HG03175 (cell line): ENCODE measurements around the gene EIF3D.

Source experiments
- ATAC-seq: cut with Tn5 transposase; IDR thresholded peaks from one replicate; pipeline ENCODE4 v1.9.1; 2021; ENCODE audit warnings: mild to moderate bottlenecking, moderate library complexity; ENCODE audit not compliant: unreplicated experiment

Gene EIF3D, protein sequence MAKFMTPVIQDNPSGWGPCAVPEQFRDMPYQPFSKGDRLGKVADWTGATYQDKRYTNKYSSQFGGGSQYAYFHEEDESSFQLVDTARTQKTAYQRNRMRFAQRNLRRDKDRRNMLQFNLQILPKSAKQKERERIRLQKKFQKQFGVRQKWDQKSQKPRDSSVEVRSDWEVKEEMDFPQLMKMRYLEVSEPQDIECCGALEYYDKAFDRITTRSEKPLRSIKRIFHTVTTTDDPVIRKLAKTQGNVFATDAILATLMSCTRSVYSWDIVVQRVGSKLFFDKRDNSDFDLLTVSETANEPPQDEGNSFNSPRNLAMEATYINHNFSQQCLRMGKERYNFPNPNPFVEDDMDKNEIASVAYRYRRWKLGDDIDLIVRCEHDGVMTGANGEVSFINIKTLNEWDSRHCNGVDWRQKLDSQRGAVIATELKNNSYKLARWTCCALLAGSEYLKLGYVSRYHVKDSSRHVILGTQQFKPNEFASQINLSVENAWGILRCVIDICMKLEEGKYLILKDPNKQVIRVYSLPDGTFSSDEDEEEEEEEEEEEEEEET

GRCh38 chr22:36528795-36529751 is at the start of gene EIF3D:
Gene EIF3D, minus strand, starts transcription at chr22:36529166. Its CDS starts 3,045 bp downstream, at chr22:36526121.
- peak; percentile 92 for ATAC-seq

DNA sequence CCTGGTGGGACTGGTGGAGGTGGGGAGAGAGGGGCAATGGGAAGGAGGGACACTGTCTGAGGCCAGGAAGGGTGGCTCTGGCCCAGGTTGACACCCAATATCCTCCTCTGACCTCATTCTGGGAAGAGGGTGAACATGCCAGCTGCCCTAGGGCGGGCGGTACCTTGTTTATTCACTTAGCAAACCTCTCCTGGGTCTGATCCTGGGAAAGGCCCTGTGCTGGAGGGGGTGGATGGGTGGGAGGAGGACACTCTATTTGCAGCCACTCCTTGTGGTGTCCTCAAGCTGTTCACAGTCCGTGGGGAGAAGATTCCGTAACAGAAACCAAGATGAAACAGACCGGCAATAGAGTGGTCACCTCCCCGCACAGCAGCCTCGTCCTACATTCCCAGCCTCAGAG is 49.7 kb upstream of the EIF3D start:
- no peak for ATAC-seq

GRCh38 chr22:36577019-36577418 is 48.1 kb upstream of the EIF3D start:
- no peak for ATAC-seq

DNA sequence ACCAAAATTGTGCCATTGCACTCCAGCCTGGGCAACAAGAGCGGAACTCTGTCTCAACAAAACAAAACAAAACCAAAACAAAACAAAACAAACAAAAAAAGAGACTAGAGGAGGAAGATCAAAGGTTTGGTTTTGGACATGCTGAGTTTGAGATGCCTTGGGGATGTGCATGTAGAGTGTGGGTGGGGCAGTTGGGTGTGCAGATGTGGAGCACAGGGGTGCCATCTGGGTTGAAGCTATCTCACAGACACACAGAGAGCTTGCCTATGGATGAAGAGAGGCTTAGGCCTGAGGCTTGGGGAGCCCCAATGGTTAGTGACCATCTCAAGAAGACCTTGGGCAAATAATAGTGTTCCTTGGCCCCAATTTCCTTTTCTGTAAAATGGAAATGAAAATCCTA is 45.8 kb upstream of the EIF3D start:
- ATAC-seq, result no peak

DNA sequence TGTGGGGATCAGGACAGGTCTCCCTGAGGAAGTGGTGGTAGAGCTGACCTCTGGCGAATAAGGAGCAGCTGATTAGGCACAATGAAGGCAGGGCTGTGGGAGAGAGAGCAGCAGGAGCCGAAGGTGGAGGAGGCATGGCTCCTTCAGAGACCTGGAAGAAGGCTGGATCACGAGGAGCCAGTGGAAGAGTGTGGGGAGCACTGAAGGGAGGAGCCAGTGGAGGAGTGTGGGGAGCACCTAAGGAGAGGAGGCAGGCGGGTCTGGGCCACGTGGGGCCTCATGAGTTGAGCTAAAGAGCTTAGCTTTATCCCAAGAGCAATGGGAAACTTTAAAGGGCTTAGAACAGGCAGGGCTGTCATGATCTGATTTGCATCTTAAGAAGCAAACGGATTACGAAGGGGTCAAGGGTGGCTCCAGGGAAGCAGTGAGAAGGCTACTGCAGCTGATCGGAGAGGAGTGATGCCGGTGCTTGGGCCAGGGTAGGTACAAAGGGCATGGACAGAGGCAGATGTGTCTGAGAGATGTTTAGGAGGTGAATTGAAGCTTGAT is 44.9 kb upstream of the EIF3D start:
- no peak for ATAC-seq

- ATAC-seq, result no peak
These were observed 43.0 kb upstream of the EIF3D start for GRCh38 chr22:36571991-36572390.

DNA sequence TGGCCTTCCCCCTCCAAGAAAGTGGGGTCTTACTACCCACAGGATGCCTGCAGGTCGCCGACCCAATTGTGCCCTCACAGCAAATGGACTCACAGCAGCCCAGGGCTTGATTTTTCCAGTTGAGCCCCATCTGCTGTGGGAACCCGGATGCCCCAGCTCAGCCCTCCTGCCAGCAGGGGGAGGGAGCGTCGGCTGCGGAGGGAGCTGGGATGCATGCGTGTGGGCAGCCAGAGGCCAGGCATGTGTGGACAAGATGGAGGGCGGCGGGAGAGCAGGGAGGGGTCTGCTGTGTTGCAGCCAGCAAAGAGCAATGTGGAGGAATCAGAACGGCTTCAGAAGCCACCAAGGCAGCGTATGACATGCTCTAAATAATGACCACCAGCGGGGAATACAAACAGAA is 41.0 kb upstream of the EIF3D start:
- no peak for ATAC-seq

GRCh38 chr22:36568846-36569245 is 39.9 kb upstream of the EIF3D start:
- ATAC-seq, result no peak

- no peak for ATAC-seq
These were observed 37.8 kb upstream of the EIF3D start for GRCh38 chr22:36566720-36567119.

GRCh38 chr22:36565686-36566085 is 36.7 kb upstream of the EIF3D start:
- no peak for ATAC-seq

DNA sequence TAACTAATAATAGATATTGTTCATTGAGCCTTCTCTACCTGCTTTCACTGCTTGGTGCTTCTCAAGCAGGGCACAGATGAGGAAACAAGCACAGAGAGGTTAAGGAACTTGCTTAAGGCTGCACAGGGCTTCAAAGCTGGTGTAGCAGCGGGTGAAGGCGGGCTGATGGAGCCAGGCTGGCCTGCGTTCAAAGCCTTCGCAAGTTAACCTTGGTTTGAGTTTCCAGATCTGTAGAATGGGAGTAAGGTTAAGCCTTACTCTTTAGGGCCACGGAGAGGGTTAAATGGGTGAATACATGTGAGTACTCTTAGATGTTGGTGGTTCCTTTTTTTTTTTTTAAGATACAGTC is 36.2 kb upstream of the EIF3D start:
- ATAC-seq, result no peak

GRCh38 chr22:36564422-36565158 is 35.6 kb upstream of the EIF3D start:
- no peak for ATAC-seq

GRCh38 chr22:36563898-36564297 is 34.9 kb upstream of the EIF3D start:
- no peak for ATAC-seq

DNA sequence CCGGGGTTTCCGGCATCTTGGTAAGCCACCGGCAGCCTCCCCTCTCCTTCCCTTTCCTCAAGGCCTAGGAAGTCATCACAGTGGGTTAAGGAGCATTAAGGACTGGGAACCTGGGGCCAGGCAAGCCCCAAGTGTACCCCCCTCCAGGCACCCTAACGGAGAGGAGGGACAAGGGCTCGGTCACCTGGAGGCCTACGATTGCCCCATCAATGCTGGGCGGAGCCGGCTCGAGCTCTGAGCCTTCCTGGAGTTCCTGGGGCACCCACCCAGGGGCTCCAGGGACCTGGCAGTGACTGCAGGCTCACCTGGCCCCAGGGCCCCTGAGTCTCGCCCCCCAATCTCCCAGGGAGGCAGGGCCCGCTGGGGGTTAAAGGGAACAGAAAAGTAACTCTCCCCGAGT is 34.5 kb upstream of the EIF3D start:
- ATAC-seq, result no peak

DNA sequence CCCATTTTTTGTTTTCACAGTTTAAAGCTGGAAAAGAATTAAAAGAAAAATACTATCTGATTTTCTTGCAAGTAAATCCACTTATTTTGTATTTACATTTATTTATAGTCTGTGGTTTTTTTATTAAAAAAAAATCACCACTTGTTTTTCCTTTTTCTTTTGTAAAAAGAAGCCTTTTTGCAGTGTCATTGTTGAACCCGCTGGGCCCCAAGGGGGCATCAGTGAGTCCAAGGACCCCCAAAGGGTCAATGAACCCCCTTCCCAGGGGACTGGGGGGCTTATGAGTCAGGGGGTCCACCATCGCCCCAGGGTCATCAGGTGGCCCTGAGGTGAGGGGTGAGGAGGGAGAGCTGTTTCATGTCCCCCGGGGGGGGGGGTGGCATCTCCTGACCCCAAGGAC is 34.0 kb upstream of the EIF3D start:
- no peak for ATAC-seq

GRCh38 chr22:36562261-36562835 is 33.4 kb upstream of the EIF3D start:
- ATAC-seq, result no peak

DNA sequence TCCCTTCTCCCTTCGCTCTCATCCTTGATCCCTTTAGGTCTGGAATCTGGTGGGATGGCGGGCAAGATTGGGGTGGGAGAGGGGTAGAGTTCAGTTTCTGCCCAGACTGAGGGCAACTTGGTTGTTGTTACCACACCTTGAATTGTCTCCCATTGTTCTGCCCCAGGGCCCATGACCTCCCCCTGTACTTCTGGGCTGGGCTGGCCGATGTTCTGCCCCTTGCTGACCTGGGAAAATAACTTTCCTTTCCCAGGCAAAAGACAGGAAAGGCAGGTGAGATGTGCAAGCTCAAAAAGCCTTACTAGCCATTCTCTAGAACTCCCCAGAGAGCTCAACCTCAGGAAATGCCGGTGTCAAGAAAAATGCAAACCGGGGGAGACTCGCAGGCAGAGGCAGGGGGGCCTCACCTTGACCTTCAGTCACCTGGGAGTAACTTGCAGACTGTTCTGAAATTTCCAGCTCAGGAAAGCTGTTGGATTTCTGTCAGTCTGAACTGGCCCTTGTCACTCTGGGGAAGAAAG is 32.4 kb upstream of the EIF3D start:
- no peak for ATAC-seq

GRCh38 chr22:36560001-36560400 is 31.0 kb upstream of the EIF3D start:
- ATAC-seq, result no peak

DNA sequence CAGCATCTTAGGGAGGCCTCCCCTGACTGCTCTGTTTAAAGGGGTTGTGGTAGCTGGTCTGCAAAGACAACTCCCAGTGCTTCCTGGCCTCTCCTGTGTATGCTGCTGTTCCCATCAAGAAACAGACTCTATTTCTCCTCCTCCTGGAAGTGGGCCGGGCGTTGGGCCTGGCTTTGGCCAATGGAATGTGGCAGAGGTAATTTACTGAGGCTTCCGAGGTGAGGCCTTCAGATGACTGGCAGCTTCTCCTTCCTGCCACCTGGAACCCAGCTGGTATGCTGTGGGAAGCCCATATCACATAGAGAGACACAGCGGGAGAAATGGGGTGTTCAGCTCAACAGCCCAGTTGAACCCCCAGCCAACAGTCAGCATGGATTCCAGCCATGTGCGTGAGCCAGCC is 25.1 kb upstream of the EIF3D start:
- ATAC-seq, result no peak

GRCh38 chr22:36552289-36552688 is 23.3 kb upstream of the EIF3D start:
- no peak for ATAC-seq
